Activated CD8-positive, alpha-beta memory T cell treated with anti-CD3 and anti-CD28 coated beads for 4 hours (primary cell): Measurements from ENCODE around the gene RALGDS.
"Not testable (repeated sequence)": the region's sequence is repeated elsewhere in the genome, so short reads cannot be mapped to it uniquely, and the experiment has no call there.

Experiments
- DNase-seq, 2 donors: peaks; one replicate each; pipeline ENCODE4 v3.0.0-alpha.2; 2020; ENCODE audit warnings: low read depth in 2 of 2

The RALGDS gene

GRCh38 chr9:133067813-133068212, 53.2 kb downstream of the RALGDS start:
- no peak for DNase-seq

DNA sequence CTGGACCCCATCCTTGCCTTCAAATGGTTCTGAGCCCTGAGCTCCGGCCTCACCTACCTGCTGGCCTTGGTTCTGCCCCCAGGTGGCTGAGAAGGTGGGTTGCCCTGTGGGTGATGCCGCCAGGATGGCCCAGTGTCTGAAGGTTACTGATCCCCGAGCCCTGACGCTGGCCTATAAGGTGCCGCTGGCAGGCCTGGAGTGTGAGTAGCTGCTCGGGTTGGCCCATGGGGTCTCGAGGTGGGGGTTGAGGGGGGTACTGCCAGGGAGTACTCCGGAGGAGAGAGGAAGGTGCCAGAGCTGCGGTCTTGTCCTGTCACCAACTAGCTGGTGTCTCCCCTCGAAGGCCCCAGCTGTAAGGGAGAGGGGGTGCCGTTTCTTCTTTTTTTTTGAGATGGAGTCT, 54.0 kb downstream of the RALGDS start:
- DNase-seq = no peak

DNA sequence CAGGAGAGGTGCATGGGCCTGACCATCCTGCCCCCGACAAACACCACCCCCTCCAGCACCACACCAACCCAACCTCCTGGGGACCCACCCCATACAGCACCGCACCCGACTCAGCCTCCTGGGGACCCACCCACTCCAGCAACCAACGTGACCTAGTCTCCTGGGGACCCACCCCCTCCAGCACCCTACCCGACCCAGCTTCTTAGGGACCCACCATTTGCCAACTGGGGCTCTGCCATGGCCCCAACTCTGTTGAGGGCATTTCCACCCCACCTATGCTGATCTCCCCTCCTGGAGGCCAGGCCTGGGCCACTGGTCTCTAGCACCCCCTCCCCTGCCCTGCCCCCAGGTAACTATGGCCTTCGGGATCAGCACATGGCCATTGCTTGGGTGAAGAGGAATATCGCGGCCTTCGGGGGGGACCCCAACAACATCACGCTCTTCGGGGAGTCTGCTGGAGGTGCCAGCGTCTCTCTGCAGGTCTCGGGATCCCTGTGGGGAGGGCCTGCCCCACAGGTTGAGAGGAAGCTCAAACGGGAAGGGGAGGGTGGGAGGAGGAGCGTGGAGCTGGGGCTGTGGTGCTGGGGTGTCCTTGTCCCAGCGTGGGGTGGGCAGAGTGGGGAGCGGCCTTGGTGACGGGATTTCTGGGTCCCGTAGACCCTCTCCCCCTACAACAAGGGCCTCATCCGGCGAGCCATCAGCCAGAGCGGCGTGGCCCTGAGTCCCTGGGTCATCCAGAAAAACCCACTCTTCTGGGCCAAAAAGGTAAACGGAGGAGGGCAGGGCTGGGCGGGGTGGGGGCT, 54.7 kb downstream of the RALGDS start:
- DNase-seq = no peak

GRCh38 chr9:133065070-133065388, 56.0 kb downstream of the RALGDS start:
- DNase-seq = no peak

- DNase-seq = no peak
These were observed 56.6 kb downstream of the RALGDS start for GRCh38 chr9:133064241-133065069.

GRCh38 chr9:133063500-133064231, 57.4 kb downstream of the RALGDS start:
- no peak for DNase-seq

DNA sequence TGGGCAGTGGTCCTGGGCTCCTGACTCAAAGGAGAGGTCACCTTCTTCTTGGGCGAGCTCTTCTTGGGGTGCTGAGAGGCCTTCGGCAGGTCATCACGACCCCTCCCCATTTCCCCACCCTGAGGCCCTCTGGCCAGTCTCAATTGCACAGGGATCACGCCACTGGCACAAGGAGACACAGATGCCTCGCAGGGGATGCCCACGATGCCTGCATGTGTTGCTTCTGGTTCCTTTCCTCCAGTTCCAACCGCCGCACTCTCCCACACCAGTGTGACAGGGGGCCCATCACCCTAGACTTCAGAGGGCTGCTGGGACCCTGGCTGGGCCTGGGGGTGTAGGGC, 57.9 kb downstream of the RALGDS start:
- DNase-seq = no peak

DNA sequence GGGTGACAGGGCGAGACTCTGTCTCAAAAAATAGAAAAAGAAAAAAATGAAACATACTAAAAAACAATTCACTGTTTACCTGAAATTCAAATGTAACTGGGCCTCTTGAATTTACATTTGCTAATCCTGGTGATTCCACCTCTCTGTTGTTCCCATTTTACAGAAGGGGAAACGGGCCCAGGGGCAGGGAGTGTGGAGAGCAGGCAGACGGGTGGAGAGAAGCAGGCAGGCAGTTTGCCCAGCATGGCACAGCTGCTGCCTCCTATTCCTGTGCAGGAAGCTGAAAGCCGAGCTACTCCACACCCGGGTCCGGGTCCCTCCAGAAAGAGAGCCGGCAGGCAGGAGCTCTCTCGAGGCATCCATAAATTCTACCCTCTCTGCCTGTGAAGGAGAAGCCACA, 58.5 kb downstream of the RALGDS start:
- DNase-seq = not testable (repeated sequence)

- not testable (repeated sequence) for DNase-seq
These were observed 59.3 kb downstream of the RALGDS start, which contains the start of gene CEL for GRCh38 chr9:133061764-133062145. Gene CEL (plus strand): TSS chr9:133061981. CDS start chr9:133062003, 22 bp downstream.

DNA sequence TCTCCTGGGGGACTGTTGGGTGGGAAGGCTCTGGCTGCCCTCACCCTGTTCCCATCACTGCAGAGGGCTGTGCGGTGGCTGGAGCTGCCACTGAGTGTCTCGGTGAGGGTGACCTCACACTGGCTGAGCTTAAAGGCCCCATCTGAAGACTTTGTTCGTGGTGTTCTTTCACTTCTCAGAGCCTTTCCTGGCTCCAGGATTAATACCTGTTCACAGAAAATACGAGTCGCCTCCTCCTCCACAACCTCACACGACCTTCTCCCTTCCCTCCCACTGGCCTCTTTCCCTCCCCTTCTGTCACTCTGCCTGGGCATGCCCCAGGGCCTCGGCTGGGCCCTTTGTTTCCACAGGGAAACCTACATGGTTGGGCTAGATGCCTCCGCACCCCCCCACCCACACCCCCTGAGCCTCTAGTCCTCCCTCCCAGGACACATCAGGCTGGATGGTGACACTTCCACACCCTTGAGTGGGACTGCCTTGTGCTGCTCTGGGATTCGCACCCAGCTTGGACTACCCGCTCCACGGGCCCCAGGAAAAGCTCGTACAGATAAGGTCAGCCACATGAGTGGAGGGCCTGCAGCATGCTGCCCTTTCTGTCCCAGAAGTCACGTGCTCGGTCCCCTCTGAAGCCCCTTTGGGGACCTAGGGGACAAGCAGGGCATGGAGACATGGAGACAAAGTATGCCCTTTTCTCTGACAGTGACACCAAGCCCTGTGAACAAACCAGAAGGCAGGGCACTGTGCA, 59.8 kb downstream of the RALGDS start:
- DNase-seq = not testable (repeated sequence)

DNA sequence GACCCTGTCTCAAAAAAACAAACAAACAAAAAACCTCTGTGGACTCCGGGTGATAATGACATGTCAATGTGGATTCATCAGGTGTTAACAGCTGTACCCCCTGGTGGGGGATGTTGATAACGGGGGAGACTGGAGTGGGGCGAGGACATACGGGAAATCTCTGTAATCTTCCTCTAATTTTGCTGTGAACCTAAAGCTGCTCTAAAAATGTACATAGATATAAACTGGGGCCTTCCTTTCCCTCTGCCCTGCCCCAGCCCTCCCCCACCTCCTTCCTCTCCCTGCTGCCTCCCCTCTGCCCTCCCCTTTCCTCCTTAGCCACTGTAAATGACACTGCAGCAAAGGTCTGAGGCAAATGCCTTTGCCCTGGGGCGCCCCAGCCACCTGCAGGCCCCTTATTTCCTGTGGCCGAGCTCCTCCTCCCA, 60.6 kb downstream of the RALGDS start:
- no peak for DNase-seq

- no peak for DNase-seq
These were observed 61.4 kb downstream of the RALGDS start for GRCh38 chr9:133059623-133060022.

- no peak for DNase-seq
These were observed 62.3 kb downstream of the RALGDS start for GRCh38 chr9:133058550-133059320.

DNA sequence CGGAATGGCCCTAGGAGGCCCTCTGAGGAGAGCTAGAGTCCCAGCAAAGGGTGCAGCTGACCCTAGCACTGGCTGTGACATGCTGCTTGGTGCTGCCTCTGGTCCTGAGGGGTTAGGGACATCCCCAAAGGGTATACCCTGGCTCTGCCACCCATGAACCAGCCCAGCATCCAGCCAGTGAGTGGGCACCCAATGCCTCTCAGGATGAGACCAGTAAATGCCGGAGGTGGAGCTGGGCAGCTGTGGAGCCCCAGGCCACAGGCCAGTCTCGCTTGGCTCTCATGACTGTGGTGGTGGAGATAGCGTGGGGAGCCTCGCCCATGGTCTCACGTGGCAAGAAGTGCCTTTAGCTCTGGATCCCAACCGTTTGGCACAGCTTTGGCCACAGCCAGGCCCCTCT, 63.0 kb downstream of the RALGDS start:
- no peak for DNase-seq

DNA sequence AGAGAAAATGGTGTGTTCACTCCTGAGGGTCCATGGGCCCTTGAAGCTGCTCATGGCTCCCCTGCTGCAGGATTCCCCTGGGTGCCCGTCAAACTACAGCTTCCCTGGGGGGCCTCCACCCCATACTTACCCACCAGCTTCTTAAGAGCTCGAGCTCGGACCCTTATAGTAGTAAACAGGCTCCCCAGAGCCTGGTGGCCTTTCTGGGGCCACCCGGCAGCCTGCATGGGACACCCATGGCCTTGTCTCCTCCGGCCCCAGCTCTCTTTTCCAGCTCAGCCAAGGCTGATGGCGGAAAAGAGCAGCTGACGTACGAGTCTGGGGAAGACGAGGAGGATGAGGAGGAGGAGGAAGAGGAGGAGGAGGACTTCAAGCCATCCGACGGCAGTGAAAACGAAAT, 63.5 kb downstream of the RALGDS start:
- DNase-seq = no peak

- no peak for DNase-seq
These were observed 64.0 kb downstream of the RALGDS start for GRCh38 chr9:133057006-133057405.

- no peak for DNase-seq
These were observed 64.5 kb downstream of the RALGDS start for GRCh38 chr9:133056533-133056932.

GRCh38 chr9:133055788-133056420, 65.1 kb downstream of the RALGDS start:
- DNase-seq = no peak

DNA sequence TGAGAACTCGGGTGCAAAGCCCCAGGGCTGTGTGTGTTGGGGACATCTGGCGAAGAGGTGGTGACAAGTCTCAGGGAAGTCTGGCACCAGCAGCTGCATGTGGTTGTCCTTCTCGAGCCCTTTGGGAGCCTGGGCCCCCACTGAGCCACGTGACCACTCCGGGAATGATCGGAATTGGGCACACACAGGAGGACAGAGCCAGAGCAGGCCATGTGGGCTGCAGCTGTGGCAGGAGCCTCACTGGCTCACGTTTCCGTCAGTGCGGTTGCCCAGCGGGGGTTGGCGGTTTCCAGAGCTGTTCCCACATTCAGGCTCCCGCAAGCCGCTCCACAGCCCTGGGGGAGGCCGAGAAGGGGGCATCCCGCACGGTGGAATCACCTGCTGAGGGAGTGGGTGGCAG, 66.1 kb downstream of the RALGDS start:
- DNase-seq = no peak

DNA sequence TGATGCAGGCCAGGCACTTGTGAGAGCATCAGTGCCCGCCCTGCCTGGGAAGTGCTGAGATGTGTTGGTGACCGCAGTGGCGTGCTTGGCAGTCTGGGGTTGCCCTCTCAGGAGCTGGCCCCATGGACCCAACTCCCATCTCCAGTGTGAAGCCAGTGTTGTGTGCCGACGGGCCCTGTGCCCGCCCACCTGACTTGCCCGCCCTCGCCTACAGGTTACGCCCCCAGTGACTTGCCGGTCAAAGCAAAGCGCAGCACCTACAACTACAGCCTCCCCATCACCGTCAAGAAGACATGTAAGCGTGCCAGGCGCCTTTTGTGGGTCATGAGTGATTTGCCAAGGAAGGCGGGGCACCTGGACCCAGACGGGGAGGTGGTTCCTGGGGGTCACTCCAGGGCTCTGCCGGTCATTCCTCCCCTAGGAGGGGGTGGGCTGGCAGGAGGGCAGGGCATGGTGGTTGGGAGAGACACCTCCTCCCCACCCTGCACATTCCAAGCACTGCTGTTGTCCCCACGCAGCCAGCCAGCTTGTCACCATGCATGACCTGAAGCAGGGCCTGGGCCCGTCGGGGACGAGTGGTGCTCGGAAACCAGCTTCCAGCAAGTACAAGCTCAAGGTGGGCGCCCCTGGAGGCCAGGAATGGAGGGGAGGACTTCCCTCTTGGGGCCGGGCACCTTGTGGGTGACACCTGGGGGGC, 66.7 kb downstream of the RALGDS start:
- no peak for DNase-seq
